GM21447 (cell line): Measurements from ENCODE around the gene ZNF263.
A peak's percentile ranks its signal among the peaks of the same experiment; 100 is the strongest.
"Not testable (repeated sequence)": the region's sequence is repeated elsewhere in the genome, so short reads cannot be mapped to it uniquely, and the experiment has no call there.

Experiments used
- ATAC-seq: cut with Tn5 transposase; IDR thresholded peaks from one replicate; pipeline ENCODE4 v1.9.1; 2021; ENCODE audit not compliant: unreplicated experiment

Gene ZNF263

DNA sequence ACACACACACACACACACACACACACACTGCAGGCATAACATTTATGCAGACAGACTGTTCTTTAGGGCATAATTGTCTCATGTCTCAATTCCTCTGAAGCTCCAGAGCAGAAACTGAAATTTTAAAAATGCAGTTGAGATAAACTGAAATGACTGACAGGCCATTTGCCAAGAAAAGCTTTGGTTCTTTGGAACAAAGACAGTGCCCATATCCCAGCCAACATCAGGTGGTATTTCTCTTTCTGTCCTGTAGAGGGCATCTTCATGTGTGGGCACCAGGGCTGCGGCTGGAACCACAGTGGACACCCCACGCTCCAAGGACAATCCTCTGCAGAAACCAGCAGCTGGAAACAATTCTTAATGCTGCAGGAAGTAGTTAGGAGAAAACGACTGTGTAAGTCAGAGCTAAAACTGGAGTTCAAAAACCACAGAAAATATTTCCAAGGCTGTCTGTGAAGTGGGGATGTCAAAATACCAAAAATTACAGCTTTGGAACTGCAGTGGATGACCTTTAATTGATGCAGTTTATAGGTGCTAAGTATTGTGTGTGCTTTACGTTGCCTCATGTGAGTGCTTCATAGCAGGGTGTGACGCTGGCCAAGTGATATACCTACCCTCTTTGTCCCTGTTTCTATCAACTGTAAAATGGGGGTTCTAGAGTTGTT, 16.3 kb upstream of the ZNF263 start:
- no peak for ATAC-seq

DNA sequence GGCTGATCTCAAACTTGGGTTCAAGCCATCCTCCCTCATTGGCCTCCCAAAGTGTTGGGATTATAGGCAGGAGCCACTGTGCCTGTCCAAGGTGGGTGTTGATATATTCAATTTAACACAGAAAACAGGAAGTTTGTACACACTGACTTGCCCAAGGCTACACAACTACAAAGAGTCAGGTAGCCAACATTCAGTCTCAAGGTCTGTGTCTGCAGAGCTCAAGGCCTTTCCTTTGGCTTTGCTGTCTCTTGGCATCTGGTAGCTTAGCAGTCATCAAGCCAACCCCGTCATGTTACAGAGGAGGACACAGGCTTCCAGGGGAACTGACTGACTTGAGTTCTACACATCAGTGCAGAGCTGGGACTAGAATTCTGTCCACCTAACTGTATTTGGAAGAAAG, 15.0 kb upstream of the ZNF263 start:
- ATAC-seq: no peak

DNA sequence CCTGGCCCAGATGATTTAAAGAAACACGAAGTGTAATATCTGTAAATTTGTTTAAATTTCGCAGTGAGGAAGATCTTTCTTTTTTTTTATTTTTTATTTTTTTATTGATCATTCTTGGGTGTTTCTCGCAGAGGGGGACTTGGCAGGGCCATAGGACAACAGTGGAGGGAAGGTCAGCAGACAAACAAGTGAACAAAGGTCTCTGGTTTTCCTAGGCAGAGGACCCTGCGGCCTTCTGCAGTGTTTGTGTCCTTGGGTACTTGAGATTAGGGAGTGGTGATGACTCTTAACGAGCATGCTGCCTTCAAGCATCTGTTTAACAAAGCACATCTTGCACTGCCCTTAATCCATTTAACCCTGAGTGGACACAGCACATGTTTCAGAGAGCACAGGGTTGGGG, 12.6 kb upstream of the ZNF263 start:
- ATAC-seq: not testable (repeated sequence)

DNA sequence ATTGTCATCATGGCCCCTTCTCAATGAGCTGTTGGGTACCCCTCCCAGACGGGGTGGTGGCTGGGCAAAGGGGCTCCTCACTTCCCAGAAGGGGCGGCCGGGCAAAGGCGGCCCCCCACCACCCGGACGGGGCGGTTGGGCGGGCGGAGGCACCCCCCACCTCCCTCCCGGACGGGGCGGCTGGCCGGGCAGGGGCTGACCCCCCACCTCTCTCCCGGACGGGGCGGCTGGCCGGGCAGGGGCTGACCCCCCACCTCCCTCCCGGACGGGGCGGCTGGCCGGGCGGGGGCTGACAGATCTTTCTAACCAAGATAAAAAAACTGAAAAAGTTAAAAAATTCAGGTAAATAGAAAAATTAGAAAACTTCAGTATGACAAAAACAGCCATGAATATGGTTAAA, 12.0 kb upstream of the ZNF263 start:
- ATAC-seq: not testable (repeated sequence)

- no peak for ATAC-seq
These were observed 8.8 kb upstream of the ZNF263 start for GRCh38 chr16:3274490-3274889.

DNA sequence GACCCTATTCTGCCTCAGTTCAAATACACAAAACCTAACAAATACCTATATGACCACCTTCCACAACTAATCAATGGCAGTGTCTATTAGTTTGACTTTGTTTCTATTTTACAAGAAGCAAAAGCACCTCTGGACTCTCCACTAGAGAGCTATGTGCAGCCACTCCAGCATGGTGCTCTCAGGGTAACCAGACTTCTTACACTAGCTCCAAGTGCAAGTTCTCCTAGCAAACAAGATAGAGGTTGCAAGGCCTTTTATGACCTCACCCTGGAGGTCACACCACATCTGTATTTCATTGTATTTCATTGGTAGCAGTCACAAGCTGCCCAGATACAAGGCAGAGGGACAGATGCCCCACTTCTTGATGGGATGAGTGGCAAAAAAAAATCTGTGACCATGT, 8.3 kb upstream of the ZNF263 start:
- ATAC-seq: no peak

DNA sequence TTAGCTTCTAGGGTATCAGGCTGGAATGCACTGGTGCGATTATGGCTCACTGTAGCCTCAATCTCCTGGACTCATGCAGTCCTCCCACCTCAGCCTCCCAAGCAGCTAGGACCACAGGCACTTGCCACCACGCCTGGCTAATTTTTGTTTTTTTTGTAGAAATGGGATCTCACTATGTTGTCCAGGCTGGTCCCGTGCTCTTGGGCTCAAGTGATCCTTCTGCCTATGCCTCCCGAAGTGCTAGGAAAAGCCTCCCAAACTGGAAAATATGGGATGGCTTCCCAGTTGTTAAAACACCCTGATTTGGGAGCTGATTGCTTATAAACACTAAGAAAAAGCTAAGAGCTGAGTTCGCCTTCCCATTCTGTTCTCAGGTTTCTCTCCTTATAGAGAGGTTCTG, 6.6 kb upstream of the ZNF263 start:
- no peak for ATAC-seq

GRCh38 chr16:3281222-3281820, 2.0 kb upstream of the ZNF263 start:
- ATAC-seq: no peak

GRCh38 chr16:3282103-3282729, 1.1 kb upstream of the ZNF263 start:
- peak; percentile 21 for ATAC-seq

DNA sequence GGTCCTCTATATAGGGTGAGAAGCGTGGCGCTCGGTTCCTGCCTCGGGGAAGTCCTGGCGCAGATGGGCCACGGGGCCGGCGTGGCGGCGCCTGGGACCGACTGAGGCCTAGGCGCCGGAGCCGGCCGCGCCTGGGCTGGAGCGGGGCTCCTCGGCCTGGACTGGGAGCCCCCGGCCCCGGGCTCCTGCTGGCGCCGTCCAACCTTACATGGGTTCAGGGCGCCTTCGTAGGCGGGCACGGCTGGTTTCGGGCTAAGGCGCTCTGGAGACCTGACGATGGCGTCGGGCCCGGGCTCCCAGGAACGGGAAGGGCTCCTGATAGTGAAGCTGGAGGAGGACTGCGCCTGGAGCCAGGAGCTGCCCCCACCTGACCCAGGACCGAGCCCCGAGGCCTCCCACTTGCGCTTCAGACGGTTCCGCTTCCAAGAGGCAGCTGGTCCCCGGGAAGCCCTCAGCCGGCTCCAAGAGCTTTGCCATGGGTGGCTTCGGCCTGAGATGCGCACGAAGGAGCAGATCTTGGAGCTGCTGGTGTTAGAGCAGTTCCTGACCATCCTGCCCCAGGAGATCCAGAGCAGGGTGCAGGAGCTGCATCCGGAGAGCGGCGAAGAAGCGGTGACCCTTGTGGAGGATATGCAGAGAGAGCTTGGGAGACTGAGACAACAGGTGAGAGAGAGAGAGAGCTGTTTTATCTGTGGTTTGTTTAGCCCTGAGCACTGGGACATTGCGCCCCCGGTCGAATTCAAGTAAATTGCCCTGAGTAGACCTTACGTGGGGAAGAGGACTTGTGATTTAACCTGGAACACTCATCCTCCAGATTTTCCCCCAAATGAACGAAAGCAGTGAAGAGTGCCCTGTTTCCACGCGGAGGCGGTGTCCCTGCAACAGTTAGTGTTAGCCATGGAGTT, 504 bp downstream of the ZNF263 start:
- ATAC-seq: no peak

GRCh38 chr16:3285131-3285530, 1.8 kb downstream of the ZNF263 start:
- no peak for ATAC-seq

DNA sequence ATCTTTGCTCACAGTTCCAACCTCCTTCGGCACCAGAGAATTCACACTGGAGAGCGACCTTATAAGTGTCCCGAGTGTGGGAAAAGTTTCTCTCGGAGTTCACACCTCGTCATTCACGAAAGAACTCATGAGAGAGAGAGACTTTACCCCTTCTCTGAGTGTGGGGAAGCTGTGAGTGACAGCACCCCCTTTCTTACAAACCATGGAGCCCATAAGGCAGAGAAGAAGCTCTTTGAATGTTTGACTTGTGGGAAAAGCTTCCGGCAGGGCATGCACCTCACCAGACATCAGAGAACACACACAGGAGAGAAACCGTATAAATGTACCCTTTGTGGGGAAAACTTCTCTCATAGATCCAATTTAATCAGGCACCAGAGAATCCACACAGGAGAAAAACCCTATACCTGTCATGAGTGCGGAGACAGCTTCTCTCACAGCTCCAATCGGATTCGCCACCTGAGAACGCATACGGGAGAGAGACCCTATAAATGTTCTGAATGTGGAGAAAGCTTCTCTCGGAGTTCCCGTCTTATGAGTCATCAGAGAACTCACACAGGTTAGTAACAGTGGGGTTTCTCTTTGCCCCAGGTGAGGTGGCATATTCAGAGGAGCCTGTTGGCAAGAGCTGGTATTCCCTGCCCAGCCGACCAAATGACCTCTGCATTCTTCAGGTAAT, 6.8 kb downstream of the ZNF263 start:
- ATAC-seq: no peak

GRCh38 chr16:3292604-3293003, 9.3 kb downstream of the ZNF263 start:
- ATAC-seq: no peak

DNA sequence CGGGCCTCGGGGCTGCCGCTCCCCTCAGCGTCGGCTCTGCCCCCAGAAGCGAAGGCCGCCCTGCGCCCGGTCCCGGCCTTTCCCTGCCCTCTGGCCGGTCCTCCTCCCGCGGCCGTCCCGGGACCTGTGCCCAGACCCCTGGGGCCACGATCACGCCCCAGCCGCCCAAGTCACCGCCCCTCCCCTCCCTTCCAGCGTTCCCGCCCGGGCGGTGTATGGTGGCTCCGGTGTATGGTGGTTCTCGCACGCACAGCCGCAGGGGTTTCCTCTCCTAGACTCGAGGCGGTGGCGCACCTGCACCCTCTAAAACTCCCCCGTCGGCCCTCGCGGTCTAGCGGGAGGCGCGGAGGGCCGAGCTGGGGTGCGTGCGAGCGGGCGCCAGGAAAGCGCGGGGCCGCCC, 11.9 kb downstream of the ZNF263 start:
- no peak for ATAC-seq

- ATAC-seq: no peak
These were observed 12.5 kb downstream of the ZNF263 start for GRCh38 chr16:3295783-3296182.

DNA sequence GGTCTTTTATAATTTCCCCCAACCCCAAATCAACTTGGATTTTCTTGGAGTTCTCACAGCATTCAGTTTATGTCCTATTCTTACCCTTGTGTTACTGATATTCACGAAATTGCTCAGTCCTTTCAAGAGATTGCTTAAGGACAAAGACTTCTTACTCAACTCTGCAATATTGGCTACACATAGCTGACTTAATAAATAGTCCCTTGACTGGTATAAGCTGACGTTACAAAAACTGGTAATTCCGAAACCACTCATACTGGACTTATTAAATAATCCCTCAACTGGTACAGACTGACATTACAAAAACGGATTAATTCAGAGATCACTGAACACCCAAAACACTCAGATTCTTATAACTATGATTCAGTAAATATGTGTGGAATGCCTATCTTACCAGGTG, 21.1 kb downstream of the ZNF263 start:
- ATAC-seq: no peak

DNA sequence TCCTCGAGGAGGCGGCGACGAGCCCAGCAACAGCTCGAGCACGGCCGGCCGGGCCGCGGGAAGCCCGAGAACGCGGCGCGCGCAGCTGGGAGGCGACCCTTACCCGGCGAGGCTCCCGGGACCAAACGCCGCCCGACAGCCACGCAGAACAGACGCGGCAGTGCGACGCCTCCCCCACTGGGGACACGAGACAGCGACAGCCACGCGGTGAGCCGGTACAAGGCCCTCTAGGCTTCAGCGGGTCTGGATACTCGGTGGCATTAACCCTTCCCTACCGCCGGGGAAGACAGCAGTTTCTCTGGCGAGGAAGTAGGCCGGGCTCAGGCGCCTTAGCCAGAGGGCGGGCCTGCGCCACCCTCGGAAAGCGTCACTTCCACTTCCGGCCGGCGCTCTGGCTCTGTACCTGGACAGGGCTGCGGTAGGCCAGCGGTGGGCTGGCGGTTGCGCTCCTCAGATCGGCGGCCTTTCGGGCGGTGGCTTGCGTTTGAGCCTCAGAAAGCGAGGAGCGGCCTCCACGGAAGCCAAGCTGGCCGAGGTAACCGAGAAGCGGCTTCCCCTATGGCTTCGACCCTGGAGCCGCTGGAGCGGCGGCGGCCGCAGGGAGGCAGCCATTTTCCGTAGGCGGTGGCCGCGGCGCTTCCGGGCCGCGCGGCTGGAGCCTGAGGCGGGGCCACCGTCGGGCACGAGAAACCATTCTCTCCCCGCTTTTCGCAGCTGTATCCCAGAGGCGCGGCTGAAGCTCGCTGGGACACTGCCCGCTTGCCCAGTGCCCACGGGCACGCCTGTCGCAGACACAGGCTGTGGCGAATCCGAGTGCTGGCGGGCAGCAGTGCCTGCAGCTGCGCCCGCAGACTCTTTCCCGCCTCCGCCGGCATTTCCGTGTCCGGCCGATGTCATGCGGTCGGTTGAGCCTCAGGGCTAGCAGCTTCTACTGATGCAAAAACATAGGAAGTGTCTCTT, 22.1 kb downstream of the ZNF263 start, which contains the start of the genes TIGD7 and ZNF75A:
TSS of gene TIGD7 (minus strand) at position 322 of the 960 bp plus-strand sequence. CDS start 4,816 bp downstream, outside the sequence.
TSS of gene ZNF75A (plus strand) at position 389 of the 960 bp plus-strand sequence. CDS start 2,932 bp downstream, outside the sequence.
- peak; percentile 95 for ATAC-seq

DNA sequence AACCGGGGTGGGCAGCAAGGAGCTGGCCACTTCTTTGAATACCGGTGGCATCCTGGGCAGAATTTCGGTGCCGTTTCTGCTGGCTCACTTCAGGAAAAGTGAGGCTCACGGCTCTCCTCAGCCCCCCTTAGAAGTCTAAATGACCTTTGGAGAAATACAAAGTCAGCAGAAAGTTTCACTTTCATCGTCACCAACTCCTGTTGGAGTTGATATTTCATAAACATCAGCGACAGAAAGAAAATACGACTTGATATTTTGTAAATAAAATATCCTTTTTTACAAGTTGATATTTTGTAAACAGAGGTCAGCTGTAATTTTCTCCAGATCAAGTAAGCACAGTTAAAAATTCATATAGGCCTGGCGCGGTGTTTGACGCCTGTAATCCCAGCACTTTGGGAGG, 22.8 kb downstream of the ZNF263 start:
- ATAC-seq: no peak

DNA sequence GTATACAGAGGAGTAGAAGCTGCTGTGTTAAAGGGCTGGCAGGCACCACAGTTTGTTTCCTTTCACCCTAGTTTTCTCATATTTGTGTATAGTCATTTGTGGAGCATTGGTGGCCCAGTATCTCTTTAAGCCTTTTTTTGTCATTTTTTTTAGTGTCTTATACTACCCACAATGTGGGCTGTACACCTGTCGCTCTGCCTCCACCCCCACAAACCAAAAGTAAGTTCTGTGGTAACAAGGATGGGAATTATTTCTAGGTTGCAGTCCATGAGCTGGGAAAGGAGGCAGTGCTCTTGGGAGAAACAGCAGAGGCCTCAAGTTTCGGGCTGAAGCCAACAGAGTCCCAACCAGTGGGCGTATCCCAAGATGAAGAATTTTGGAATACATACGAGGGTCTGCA, 28.2 kb downstream of the ZNF263 start:
- ATAC-seq: no peak
